Measurements from ENCODE around the gene MED8. TPM values are rescaled to one million over a fixed set of nuclear protein-coding genes. Genes with fewer than 3 reads are reported as not detected.

MED8 gene
- total and polyA plus RNA-seq, 5 donors = 16.0 to 22.1 (median 18.8) TPM

GRCh38 chr1:43432171-43432860, 42.7 kb upstream of the MED8 start:
- no peak overlapping the region for H3K4me3 ChIP-seq (ENCODE audit: low read length)
- H3K4me1 ChIP-seq (ENCODE audit: control insufficient read depth, insufficient read depth, low read length) = no peaks in the 10 kb centered on the region
- no peak overlapping the region for H3K27ac ChIP-seq (ENCODE audit: low read length)
- DNase-seq (no peak), ATAC-seq (no peak)
- 93% methylated on average over 9 of the region's 9 CpGs for WGBS
- H3K9me3 ChIP-seq (ENCODE audit: control insufficient read depth, low read length) = no peaks in the 10 kb centered on the region
- no peaks in the 10 kb centered on the region for H3K27me3 ChIP-seq (ENCODE audit: control insufficient read depth, insufficient read depth)
- intact Hi-C loops (cut with DNase I) = no loop called here

- Histone ChIP-seq H3K9me3 (ENCODE audit: control insufficient read depth, low read length) (no peaks in the 10 kb centered on the region), H3K4me3 (ENCODE audit: low read length) (no peak overlapping the region), H3K27me3 (ENCODE audit: control insufficient read depth, insufficient read depth) (no peaks in the 10 kb centered on the region), H3K27ac (ENCODE audit: low read length) (no peak overlapping the region), H3K4me1 (ENCODE audit: control insufficient read depth, insufficient read depth, low read length) (no peaks in the 10 kb centered on the region)
- ATAC-seq (no peak), DNase-seq (no peak)
- intact Hi-C loops (cut with DNase I) = no loop called here
- 95% methylated on average over 9 of the region's 9 CpGs for WGBS
These were observed 42.1 kb upstream of the MED8 start for GRCh38 chr1:43431676-43432075.

- no peak for ATAC-seq
- intact Hi-C loops (cut with DNase I) = no loop called here
These were observed 41.2 kb upstream of the MED8 start for GRCh38 chr1:43430831-43431230.

GRCh38 chr1:43427941-43428340, 38.3 kb upstream of the MED8 start:
- 83% methylated on average over 9 of the region's 9 CpGs for WGBS
- no peaks in the 10 kb centered on the region for H3K27me3 ChIP-seq (ENCODE audit: control insufficient read depth, insufficient read depth)
- ATAC-seq (no peak), DNase-seq (no peak)
- no peaks in the 10 kb centered on the region for H3K4me1 ChIP-seq (ENCODE audit: control insufficient read depth, insufficient read depth, low read length)
- no peaks in the 10 kb centered on the region for H3K9me3 ChIP-seq (ENCODE audit: control insufficient read depth, low read length)
- intact Hi-C loops (cut with DNase I) = no loop called here
- H3K4me3 ChIP-seq (ENCODE audit: low read length) = no peak overlapping the region
- H3K27ac ChIP-seq (ENCODE audit: low read length) = no peak overlapping the region

More at GRCh38 chr1:43430831-43431230, 41.2 kb upstream of the MED8 start:
- H3K4me1 ChIP-seq (ENCODE audit: control insufficient read depth, insufficient read depth, low read length) = no peaks in the 10 kb centered on the region
- H3K27ac ChIP-seq (ENCODE audit: low read length) = no peak overlapping the region
- no peaks in the 10 kb centered on the region for H3K27me3 ChIP-seq (ENCODE audit: control insufficient read depth, insufficient read depth)
- no peak for DNase-seq
- H3K9me3 ChIP-seq (ENCODE audit: control insufficient read depth, low read length) = no peaks in the 10 kb centered on the region
- H3K4me3 ChIP-seq (ENCODE audit: low read length) = no peak overlapping the region
- 92% methylated on average over 5 of the region's 5 CpGs for WGBS

DNA sequence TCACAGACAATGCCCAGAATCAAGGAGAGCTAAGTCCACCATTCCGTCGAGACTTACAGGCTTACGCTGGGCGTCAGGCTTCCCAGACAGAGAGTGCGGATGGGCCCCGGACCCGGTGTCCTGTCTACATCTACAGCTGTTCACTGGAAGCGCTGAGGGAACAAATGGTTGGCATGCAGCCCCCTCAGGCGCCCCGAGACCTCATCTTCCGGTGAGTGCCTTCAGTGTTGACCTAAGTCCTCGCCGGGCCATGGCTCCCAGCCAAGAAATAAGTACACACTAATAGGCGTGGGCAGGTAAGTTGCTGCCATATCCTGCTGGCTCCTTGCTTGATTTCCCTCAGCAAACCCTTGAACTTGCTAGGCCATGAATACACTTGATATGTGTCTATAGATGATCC, 37.9 kb upstream of the MED8 start:
- no peaks in the 10 kb centered on the region for H3K4me1 ChIP-seq (ENCODE audit: control insufficient read depth, insufficient read depth, low read length)
- WGBS = 88% methylated on average over 14 of the region's 14 CpGs
- intact Hi-C loops (cut with DNase I) = no loop called here
- DNase-seq = no peak
- no peak for ATAC-seq
- no peak overlapping the region for H3K27ac ChIP-seq (ENCODE audit: low read length)
- no peaks in the 10 kb centered on the region for H3K9me3 ChIP-seq (ENCODE audit: control insufficient read depth, low read length)
- H3K4me3 ChIP-seq (ENCODE audit: low read length) = no peak overlapping the region
- H3K27me3 ChIP-seq (ENCODE audit: control insufficient read depth, insufficient read depth) = no peaks in the 10 kb centered on the region

- no peaks in the 10 kb centered on the region for H3K27me3 ChIP-seq (ENCODE audit: control insufficient read depth, insufficient read depth)
These were observed 36.6 kb upstream of the MED8 start for GRCh38 chr1:43426221-43426620.

DNA sequence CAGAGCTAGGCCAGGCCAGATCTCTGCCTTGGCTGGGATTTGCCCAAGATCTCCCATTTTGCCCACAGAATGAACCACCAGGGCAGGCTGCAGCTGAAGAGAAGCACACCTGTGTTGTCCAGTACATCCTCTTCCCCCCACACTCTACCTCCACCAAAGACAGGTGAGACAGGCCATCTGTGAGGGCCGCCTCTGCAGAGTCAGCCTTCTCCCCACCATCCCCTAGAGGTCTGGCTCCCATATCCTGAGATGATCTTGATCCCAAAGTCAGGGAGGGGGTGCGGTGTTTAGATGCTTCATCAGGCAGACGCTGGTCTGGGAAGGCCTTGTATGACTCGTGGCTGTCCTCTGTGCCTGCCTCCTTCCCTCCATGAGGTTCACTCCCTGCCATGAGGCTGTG, 35.4 kb upstream of the MED8 start:
- no peak for ATAC-seq
- no peaks in the 10 kb centered on the region for H3K27me3 ChIP-seq (ENCODE audit: control insufficient read depth, insufficient read depth)
- intact Hi-C loops (cut with DNase I) = no loop called here
- DNase-seq = no peak
- no peaks in the 10 kb centered on the region for H3K9me3 ChIP-seq (ENCODE audit: control insufficient read depth, low read length)
- 89% methylated on average over 4 of the region's 4 CpGs for WGBS
- H3K4me1 ChIP-seq (ENCODE audit: control insufficient read depth, insufficient read depth, low read length) = no peaks in the 10 kb centered on the region
- no peak overlapping the region for H3K27ac ChIP-seq (ENCODE audit: low read length)
- H3K4me3 ChIP-seq (ENCODE audit: low read length) = no peak overlapping the region

More at GRCh38 chr1:43426221-43426620, 36.6 kb upstream of the MED8 start:
- 91% methylated on average over 11 of the region's 11 CpGs for WGBS
- DNase-seq (no peak), ATAC-seq (no peak)
- intact Hi-C loops (cut with DNase I) = no loop called here
- no peaks in the 10 kb centered on the region for H3K9me3 ChIP-seq (ENCODE audit: control insufficient read depth, low read length)
- no peaks in the 10 kb centered on the region for H3K4me1 ChIP-seq (ENCODE audit: control insufficient read depth, insufficient read depth, low read length)
- H3K27ac ChIP-seq (ENCODE audit: low read length) = no peak overlapping the region
- no peak overlapping the region for H3K4me3 ChIP-seq (ENCODE audit: low read length)

DNA sequence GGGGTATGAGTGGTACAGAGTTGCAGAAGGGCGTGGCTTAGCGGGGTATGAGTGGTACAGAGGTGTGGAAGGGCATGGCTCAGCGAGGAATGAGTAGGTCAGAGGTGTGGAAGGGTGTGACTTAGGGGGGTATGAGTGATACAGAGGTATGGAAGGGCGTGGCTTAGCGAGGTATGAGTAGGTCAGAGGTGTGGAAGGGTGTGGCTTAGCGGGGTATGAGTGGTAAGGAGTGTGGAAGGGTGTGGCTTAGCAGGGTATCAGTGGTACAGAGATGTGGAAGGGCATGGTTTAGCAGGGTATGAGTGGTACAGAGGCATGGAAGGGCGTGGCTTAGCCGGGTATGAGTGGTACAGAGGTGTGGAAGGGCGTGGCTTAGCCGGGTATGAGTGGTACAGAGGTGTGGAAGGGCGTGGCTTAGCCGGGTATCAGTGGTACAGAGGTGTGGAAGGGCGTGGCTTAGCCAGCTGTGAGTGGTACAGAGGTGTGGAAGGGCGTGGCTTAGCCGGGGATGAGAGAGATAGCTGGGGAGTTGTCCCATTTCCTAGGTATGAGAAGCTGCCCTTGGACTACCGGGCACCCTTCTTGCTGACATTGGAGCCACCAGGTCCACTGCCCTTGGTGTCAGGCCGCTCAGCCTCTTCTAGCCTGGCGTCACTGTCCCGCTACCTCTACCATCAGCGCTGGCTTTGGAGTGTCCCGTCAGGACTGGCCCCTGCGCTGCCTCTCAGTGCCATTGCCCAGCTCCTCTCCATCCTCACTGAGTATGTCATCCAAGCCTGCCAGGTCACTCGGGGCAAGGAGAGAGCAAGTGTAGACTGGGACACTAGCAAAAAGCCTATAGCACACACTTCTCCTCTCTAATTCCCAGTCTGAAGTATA, 34.3 kb upstream of the MED8 start:
- Histone ChIP-seq H3K9me3 (ENCODE audit: control insufficient read depth, low read length) (no peaks in the 10 kb centered on the region), H3K27me3 (ENCODE audit: control insufficient read depth, insufficient read depth) (no peaks in the 10 kb centered on the region), H3K4me1 (ENCODE audit: control insufficient read depth, insufficient read depth, low read length) (no peaks in the 10 kb centered on the region), H3K27ac (ENCODE audit: low read length) (no peak overlapping the region), H3K4me3 (ENCODE audit: low read length) (no peak overlapping the region)
- WGBS = 93% methylated on average over 23 of the region's 23 CpGs
- ATAC-seq (no peak), DNase-seq (no peak)
- intact Hi-C loops (cut with DNase I) = no loop called here

DNA sequence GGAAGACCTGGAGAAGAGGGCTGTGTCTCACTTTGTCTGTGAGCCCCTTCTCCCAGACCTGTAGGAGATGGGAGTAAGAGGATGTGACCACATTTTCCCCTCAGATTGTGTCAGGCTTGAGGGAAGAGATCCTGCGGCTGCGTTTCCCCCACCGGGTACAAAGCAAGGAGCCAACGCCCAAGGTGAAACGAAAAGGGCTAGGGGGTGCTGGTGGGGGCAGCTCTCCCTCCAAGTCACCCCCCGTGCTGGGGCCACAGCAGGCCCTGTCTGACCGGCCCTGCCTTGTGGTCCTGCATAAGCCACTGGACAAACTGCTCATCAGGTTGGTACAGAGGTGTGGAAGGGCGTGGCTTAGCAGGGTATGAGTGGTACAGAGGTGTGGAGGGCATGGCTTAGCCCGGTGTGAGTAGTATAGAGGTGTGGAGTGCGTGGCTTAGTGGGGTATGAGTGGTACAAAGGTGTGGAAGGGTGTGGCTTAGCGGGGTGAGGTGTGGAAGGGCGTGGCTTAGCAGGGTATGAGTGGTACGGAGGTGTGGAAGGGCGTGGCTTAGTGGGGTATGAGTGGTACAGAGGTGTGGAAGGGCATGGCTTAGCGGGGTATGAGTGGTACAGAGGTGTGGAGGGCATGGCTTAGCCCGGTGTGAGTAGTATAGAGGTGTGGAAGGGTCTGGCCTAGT, 33.5 kb upstream of the MED8 start:
- ATAC-seq (no peak), DNase-seq (no peak)
- Histone ChIP-seq H3K4me1 (ENCODE audit: control insufficient read depth, insufficient read depth, low read length) (no peaks in the 10 kb centered on the region), H3K4me3 (ENCODE audit: low read length) (no peak overlapping the region), H3K27me3 (ENCODE audit: control insufficient read depth, insufficient read depth) (no peaks in the 10 kb centered on the region), H3K27ac (ENCODE audit: low read length) (no peak overlapping the region), H3K9me3 (ENCODE audit: control insufficient read depth, low read length) (no peaks in the 10 kb centered on the region)
- intact Hi-C loops (cut with DNase I) = no loop called here
- WGBS = 97% methylated on average over 16 of the region's 16 CpGs

DNA sequence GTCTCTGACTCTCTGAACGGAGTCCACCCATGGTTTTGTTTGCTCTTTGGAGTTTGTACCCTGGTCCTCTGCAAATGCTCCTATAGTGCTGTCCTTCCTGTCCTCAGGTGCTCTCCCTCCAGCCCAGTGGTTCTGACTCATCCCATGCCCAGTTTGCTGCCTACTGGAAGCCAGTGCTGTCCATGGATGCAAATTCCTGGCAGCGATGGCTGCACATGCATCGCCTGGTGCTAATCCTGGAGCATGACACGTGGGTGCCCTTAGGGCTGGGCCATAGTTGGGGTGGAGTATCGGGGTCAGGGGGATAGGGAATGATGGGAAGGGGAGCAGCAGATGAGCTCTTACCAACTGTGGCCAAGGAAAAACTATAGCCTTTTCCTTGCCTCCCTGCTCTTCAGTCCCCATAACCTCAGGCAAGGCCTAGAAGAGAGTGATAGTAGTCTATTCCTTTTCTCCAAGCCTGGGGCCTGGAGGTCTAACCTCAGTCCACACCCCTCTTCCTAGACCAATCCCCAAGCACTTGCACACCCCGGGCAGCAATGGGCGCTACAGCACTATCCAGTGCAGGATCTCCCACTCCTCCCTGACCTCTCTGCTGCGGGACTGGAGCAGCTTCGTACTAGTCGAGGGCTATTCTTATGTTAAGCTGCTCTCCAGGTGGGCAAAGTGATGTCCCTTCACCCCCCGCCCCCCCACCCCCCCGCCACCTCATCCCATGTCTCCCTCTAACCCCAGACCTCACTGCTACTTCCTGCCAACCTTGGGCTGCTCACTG, 32.6 kb upstream of the MED8 start:
- DNase-seq = no peak
- no peaks in the 10 kb centered on the region for H3K4me1 ChIP-seq (ENCODE audit: control insufficient read depth, insufficient read depth, low read length)
- WGBS = 91% methylated on average over 12 of the region's 12 CpGs
- H3K4me3 ChIP-seq (ENCODE audit: low read length) = no peak overlapping the region
- no peaks in the 10 kb centered on the region for H3K27me3 ChIP-seq (ENCODE audit: control insufficient read depth, insufficient read depth)
- intact Hi-C loops (cut with DNase I) = no loop called here
- no peak overlapping the region for H3K27ac ChIP-seq (ENCODE audit: low read length)
- H3K9me3 ChIP-seq (ENCODE audit: control insufficient read depth, low read length) = no peaks in the 10 kb centered on the region
- no peak for ATAC-seq

Data from right cardiac atrium (tissue), 5 donors.